Nephron (organoid): ENCODE results near the gene HELZ2.
A peak's percentile ranks its signal among the peaks of the same experiment; 100 is the strongest.
"Not testable (repeated sequence)": the region's sequence is repeated elsewhere in the genome, so short reads cannot be mapped to it uniquely, and the experiment has no call there.

Source experiments
- H3K27ac Mint-ChIP-seq, 3 experiments: 2 replicates each; pipeline ENCODE4 v1.8.0; 2020; ENCODE audit warnings: mixed read lengths in 3 of 3, mild to moderate bottlenecking in 2 of 3, moderate library complexity in 1 of 3
- H3K27me3 Mint-ChIP-seq: 2 replicates; pipeline ENCODE4 v1.8.0; 2021; ENCODE audit warnings: low read depth, mild to moderate bottlenecking, moderate library complexity, mixed read lengths
- H3K36me3 Mint-ChIP-seq: 2 replicates; pipeline ENCODE4 v1.8.0; 2020; ENCODE audit warnings: low read depth, mixed read lengths
- H3K4me1 Mint-ChIP-seq: 2 replicates; pipeline ENCODE4 v1.8.0; 2020; ENCODE audit warnings: mixed read lengths
- H3K4me3 Mint-ChIP-seq, 3 experiments: 2 replicates each; pipeline ENCODE4 v1.8.0; 2020; ENCODE audit warnings: mild to moderate bottlenecking in 3 of 3, mixed read lengths in 3 of 3, moderate library complexity in 2 of 3
- H3K9me3 Mint-ChIP-seq: 2 replicates; pipeline ENCODE4 v1.8.0; 2020; ENCODE audit warnings: mixed read lengths
- CTCF ChIP-seq, 3 experiments: fragments of 200-600 bp; sonication (generic); IDR thresholded peaks; one replicate each; pipeline ENCODE4 v1.5.0; 2021; ENCODE audit warnings: antibody characterized with exemption in 3 of 3; ENCODE audit not compliant: unreplicated experiment in 3 of 3

Gene HELZ2

GRCh38 chr20:63618291-63618980 lies 44.4 kb upstream of the HELZ2 start:
- no peak overlapping the region for H3K4me3 Mint-ChIP-seq
- H3K4me1 Mint-ChIP-seq, result no peaks in the 10 kb centered on the region
- H3K9me3 Mint-ChIP-seq, result peaks cover 2% of the 10 kb centered on the region
- H3K27me3 Mint-ChIP-seq, result no peaks in the 10 kb centered on the region
- H3K36me3 Mint-ChIP-seq, result peaks cover 59% of the 10 kb centered on the region
- no peak for TF ChIP-seq CTCF (IDR thresholded peaks at IDR 0.05; ENCODE audit: unreplicated experiment in 3 of 3)
- H3K27ac Mint-ChIP-seq, result no peak overlapping the region

- Mint-ChIP-seq H3K9me3 (peaks cover 2% of the 10 kb centered on the region), H3K27ac (no peak overlapping the region), H3K4me1 (no peaks in the 10 kb centered on the region), H3K27me3 (no peaks in the 10 kb centered on the region), H3K36me3 (peaks cover 62% of the 10 kb centered on the region), H3K4me3 (no peak overlapping the region)
- TF ChIP-seq CTCF (IDR thresholded peaks at IDR 0.05; ENCODE audit: unreplicated experiment in 3 of 3), result no peak
Observed at GRCh38 chr20:63617876-63618265, 43.8 kb upstream of the HELZ2 start.

GRCh38 chr20:63617092-63617875 lies 43.2 kb upstream of the HELZ2 start:
- H3K4me3 Mint-ChIP-seq, result no peak overlapping the region
- no peaks in the 10 kb centered on the region for H3K4me1 Mint-ChIP-seq
- TF ChIP-seq CTCF (IDR thresholded peaks at IDR 0.05; ENCODE audit: unreplicated experiment in 3 of 3), result no peak
- H3K27ac Mint-ChIP-seq, result no peak overlapping the region
- no peaks in the 10 kb centered on the region for H3K27me3 Mint-ChIP-seq
- peaks cover 58% of the 10 kb centered on the region for H3K36me3 Mint-ChIP-seq
- H3K9me3 Mint-ChIP-seq, result peaks cover 2% of the 10 kb centered on the region

- not testable (repeated sequence) for H3K27ac Mint-ChIP-seq, H3K27me3 Mint-ChIP-seq, H3K4me1 Mint-ChIP-seq, H3K9me3 Mint-ChIP-seq, H3K4me3 Mint-ChIP-seq
- peak in 1 of 3 experiments; percentile 35 for TF ChIP-seq CTCF (IDR thresholded peaks at IDR 0.05; ENCODE audit: unreplicated experiment in 3 of 3)
- H3K36me3 Mint-ChIP-seq, result peaks cover 53% of the 10 kb centered on the region
Observed at GRCh38 chr20:63613863-63614594, 40.0 kb upstream of the HELZ2 start.

GRCh38 chr20:63612276-63612931 lies 38.4 kb upstream of the HELZ2 start:
- TF ChIP-seq CTCF (IDR thresholded peaks at IDR 0.05; ENCODE audit: unreplicated experiment in 3 of 3), result no peak
- Mint-ChIP-seq H3K4me3 (no peak overlapping the region), H3K4me1 (no peaks in the 10 kb centered on the region), H3K9me3 (peaks cover 2% of the 10 kb centered on the region), H3K27me3 (no peaks in the 10 kb centered on the region), H3K36me3 (peaks cover 41% of the 10 kb centered on the region), H3K27ac (no peak overlapping the region)
